ENCODE data around the gene FAM83D.

The FAM83D gene

DNA sequence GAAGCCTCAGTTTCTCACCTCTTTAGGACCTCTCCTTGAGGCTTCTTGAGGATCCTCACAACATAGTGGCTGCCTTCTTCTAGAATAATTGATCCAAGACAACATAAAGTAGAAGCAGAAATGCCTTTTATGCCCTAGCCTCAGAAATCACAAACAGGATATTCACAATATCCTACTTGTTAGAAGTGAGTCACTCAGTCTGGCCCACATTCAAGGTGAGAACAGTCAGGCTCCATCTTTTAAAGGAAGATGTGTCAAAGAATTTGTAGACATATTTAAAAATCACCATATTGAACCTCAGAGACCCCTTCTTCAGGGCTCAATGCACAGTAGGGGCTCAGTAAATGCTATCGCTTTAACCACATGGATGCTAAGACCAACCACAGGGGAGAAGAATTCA lies 20.8 kb upstream of the FAM83D start:
- in situ Hi-C loops (cut with MboI; ENCODE audit: low pct_unique_long_range_greater_than_20kb, low sequenced_read_pairs, unreplicated experiment): loop anchor here (25.0 kb wide), 1 partner anchor 243 kb away; no protein-coding TSS in a partner anchor
- TF ChIP-seq, protein P1, sequence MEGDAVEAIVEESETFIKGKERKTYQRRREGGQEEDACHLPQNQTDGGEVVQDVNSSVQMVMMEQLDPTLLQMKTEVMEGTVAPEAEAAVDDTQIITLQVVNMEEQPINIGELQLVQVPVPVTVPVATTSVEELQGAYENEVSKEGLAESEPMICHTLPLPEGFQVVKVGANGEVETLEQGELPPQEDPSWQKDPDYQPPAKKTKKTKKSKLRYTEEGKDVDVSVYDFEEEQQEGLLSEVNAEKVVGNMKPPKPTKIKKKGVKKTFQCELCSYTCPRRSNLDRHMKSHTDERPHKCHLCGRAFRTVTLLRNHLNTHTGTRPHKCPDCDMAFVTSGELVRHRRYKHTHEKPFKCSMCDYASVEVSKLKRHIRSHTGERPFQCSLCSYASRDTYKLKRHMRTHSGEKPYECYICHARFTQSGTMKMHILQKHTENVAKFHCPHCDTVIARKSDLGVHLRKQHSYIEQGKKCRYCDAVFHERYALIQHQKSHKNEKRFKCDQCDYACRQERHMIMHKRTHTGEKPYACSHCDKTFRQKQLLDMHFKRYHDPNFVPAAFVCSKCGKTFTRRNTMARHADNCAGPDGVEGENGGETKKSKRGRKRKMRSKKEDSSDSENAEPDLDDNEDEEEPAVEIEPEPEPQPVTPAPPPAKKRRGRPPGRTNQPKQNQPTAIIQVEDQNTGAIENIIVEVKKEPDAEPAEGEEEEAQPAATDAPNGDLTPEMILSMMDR (IDR thresholded peaks at IDR 0.05; ENCODE audit: extremely low read depth, insufficient read depth, missing control alignments): no peak
- DNase-seq (ENCODE audit: low spot score): no peak

DNA sequence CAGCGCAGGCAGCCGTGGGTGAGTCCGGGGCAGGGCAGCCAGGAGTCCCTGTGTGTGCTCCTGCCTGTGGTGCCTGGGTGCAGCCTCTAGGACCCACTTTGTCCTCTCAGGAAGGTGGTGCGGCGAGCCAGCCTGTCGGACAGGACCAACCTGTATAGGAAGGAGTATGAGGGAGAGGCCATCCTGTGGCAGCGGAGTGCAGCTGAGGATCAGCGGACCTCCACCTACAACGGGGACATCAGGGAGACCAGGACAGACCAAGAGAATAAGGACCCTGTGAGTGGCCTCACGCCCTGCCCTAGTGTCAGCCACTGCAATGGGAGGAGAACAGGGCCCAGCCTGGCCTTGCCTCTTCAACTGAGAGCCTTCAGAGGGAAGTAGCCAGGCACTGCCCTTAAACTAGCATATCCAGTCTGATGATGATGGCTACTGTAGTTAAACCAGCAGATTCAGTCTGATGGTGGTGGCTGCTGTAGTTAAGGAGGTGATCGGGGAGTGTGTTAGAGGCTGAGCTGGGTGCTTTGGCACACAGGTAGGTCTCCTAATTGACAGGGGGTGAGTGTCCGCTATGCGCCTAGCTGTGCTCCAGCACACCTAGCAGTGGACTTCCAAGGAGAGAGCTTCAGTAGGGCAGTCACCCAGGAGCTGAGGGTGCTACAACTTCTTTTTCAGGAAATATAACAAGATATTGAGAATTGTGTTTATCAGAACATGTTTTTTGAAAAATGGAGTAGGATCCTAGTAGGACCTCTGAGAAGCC lies 18.1 kb upstream of the FAM83D start:
- in situ Hi-C loops (cut with MboI; ENCODE audit: low pct_unique_long_range_greater_than_20kb, low sequenced_read_pairs, unreplicated experiment): loop anchor here (25.0 kb wide), 1 partner anchor 246 kb away; no protein-coding TSS in a partner anchor
- TF ChIP-seq, protein P1 (IDR thresholded peaks at IDR 0.05; ENCODE audit: extremely low read depth, insufficient read depth, missing control alignments): no peak
- no peak for DNase-seq (ENCODE audit: low spot score)

DNA sequence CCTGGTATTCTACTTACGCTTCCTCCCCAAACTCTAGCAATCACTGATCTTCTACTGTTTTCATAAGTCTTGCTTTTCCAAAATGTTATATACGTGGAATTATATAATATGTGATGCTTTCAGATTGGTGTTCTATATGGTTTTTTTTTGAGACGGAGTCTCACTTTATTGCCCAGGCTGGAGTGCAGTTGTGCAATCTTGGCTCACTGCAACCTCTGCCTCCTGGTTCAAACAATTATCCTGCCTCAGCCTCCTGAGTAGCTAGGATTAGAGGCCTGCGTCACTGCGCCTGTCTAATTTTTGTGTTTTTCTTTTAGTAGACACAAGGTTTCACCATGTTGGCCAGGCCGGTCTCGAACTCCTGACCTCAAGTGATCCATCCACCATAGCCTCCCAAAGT lies 10.9 kb upstream of the FAM83D start:
- TF ChIP-seq, protein P1 (IDR thresholded peaks at IDR 0.05; ENCODE audit: extremely low read depth, insufficient read depth, missing control alignments): no peak
- in situ Hi-C loops (cut with MboI; ENCODE audit: low pct_unique_long_range_greater_than_20kb, low sequenced_read_pairs, unreplicated experiment): loop anchor here (25.0 kb wide), 1 partner anchor 253 kb away; no protein-coding TSS in a partner anchor
- no peak for DNase-seq (ENCODE audit: low spot score)

DNA sequence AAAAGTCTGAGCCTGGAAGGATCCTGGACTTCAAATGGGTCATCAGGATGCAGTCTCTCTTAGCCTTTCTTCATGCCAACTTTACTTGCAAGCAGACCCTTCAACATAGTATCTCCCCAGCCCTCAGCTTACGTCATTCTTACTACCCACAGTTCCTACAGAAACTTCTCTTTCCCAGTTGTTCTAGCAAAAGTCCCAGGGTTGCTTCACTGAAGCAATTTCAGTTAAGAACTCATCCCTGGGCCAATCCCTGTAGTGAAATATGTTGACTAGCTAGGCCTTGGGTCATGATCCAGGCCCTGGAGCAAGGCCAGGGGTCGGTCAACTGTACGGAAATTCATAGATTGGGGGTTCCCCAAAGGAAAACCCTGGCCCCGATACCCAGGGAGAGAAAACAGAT lies 8.6 kb upstream of the FAM83D start:
- in situ Hi-C loops (cut with MboI; ENCODE audit: low pct_unique_long_range_greater_than_20kb, low sequenced_read_pairs, unreplicated experiment): loop anchor here (25.0 kb wide), 1 partner anchor 255 kb away; no protein-coding TSS in a partner anchor
- TF ChIP-seq, protein P1 (IDR thresholded peaks at IDR 0.05; ENCODE audit: extremely low read depth, insufficient read depth, missing control alignments): no peak
- no peak for DNase-seq (ENCODE audit: low spot score)

DNA sequence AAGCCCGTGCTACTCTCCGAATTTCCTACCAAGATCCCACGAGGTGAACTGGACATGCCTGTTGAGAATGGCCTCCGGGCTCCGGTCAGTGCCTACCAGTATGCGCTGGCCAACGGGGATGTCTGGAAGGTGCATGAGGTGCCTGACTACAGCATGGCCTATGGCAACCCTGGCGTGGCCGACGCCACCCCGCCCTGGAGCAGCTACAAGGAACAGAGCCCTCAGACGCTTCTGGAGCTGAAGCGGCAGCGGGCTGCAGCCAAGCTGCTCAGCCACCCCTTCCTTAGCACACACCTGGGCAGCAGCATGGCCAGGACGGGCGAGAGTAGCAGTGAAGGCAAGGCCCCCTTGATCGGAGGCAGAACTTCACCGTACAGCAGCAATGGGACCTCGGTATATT lies 8.0 kb upstream of the FAM83D start:
- in situ Hi-C loops (cut with MboI; ENCODE audit: low pct_unique_long_range_greater_than_20kb, low sequenced_read_pairs, unreplicated experiment): loop anchor here (25.0 kb wide), 1 partner anchor 256 kb away; no protein-coding TSS in a partner anchor
- DNase-seq (ENCODE audit: low spot score): no peak
- TF ChIP-seq, protein P1 (IDR thresholded peaks at IDR 0.05; ENCODE audit: extremely low read depth, insufficient read depth, missing control alignments): no peak

DNA sequence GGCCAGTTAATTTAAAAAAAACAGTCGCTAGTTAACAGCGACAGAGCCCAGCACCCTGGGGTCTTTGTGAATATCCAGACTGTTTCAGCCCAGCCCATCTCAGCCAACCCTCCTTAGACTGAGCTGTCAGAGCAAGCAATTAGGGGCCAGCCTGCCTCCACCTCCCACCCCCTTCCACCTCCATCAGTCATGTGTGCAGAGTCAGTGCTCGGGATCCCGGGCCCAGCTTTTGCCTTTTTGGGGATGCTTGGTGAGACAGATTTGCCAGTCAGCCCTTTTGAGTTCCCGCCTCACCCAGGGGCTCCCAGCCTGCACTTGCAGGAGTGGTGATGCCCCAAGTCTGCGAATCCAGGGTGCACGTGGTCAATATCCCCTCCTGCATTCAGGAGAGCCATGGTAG lies 6.5 kb upstream of the FAM83D start:
- no peak for DNase-seq (ENCODE audit: low spot score)
- TF ChIP-seq, protein P1 (IDR thresholded peaks at IDR 0.05; ENCODE audit: extremely low read depth, insufficient read depth, missing control alignments): no peak
- in situ Hi-C loops (cut with MboI; ENCODE audit: low pct_unique_long_range_greater_than_20kb, low sequenced_read_pairs, unreplicated experiment): loop anchor here (10.0 to 25.0 kb wide), 2 partner anchors 125 to 257 kb away; no protein-coding TSS in a partner anchor

Data from GM13977 (cell line).